ENCODE data around the gene JARID2. TPM values are rescaled to one million over a fixed set of nuclear protein-coding genes. Genes with fewer than 3 reads are reported as not detected.

Gene JARID2
- total RNA-seq, 1 donor from 2014 or later = 65.6 TPM

- peaks cover 34% of the 10 kb centered on the region for H3K4me1 Mint-ChIP-seq (ENCODE audit: low read depth)
- no peaks in the 10 kb centered on the region for H3K36me3 Mint-ChIP-seq (ENCODE audit: insufficient read depth)
- no peaks in the 10 kb centered on the region for H3K9me3 Mint-ChIP-seq (ENCODE audit: low read depth)
- H3K4me3 Mint-ChIP-seq (ENCODE audit: low read depth) = no peak overlapping the region
- no peak overlapping the region for H3K27ac Mint-ChIP-seq
- no peaks in the 10 kb centered on the region for H3K27me3 Mint-ChIP-seq
- TF ChIP-seq CTCF (IDR thresholded peaks at IDR 0.05; ENCODE audit: unreplicated experiment) = no peak
- no peak for DNase-seq (ENCODE audit: low spot score, unreplicated experiment)
Measured at GRCh38 chr6:15356179-15356578, 110.3 kb downstream of the JARID2 start.

- no peak for DNase-seq (ENCODE audit: low spot score, unreplicated experiment)
- no peak for TF ChIP-seq CTCF (IDR thresholded peaks at IDR 0.05; ENCODE audit: unreplicated experiment)
- Mint-ChIP-seq H3K4me3 (ENCODE audit: low read depth) (no peak overlapping the region), H3K27ac (no peak overlapping the region), H3K4me1 (ENCODE audit: low read depth) (peaks cover 34% of the 10 kb centered on the region), H3K9me3 (ENCODE audit: low read depth) (no peaks in the 10 kb centered on the region), H3K27me3 (no peaks in the 10 kb centered on the region), H3K36me3 (ENCODE audit: insufficient read depth) (no peaks in the 10 kb centered on the region)
Measured at GRCh38 chr6:15356937-15357336, 111.1 kb downstream of the JARID2 start.

- no peaks in the 10 kb centered on the region for H3K9me3 Mint-ChIP-seq (ENCODE audit: low read depth)
- peaks cover 30% of the 10 kb centered on the region for H3K4me1 Mint-ChIP-seq (ENCODE audit: low read depth)
- no peak overlapping the region for H3K27ac Mint-ChIP-seq
- DNase-seq (ENCODE audit: low spot score, unreplicated experiment) = no peak
- H3K36me3 Mint-ChIP-seq (ENCODE audit: insufficient read depth) = no peaks in the 10 kb centered on the region
- TF ChIP-seq CTCF (IDR thresholded peaks at IDR 0.05; ENCODE audit: unreplicated experiment) = no peak
- no peak overlapping the region for H3K4me3 Mint-ChIP-seq (ENCODE audit: low read depth)
- H3K27me3 Mint-ChIP-seq = no peaks in the 10 kb centered on the region
Measured at GRCh38 chr6:15357782-15358181, 111.9 kb downstream of the JARID2 start.

- no peak for TF ChIP-seq CTCF (IDR thresholded peaks at IDR 0.05; ENCODE audit: unreplicated experiment)
- no peak for DNase-seq (ENCODE audit: low spot score, unreplicated experiment)
- no peaks in the 10 kb centered on the region for H3K9me3 Mint-ChIP-seq (ENCODE audit: low read depth)
- H3K27ac Mint-ChIP-seq = peak overlapping the region; percentile 53
- no peaks in the 10 kb centered on the region for H3K27me3 Mint-ChIP-seq
- no peak overlapping the region for H3K4me3 Mint-ChIP-seq (ENCODE audit: low read depth)
- no peaks in the 10 kb centered on the region for H3K36me3 Mint-ChIP-seq (ENCODE audit: insufficient read depth)
- H3K4me1 Mint-ChIP-seq (ENCODE audit: low read depth) = peaks cover 25% of the 10 kb centered on the region
Measured at GRCh38 chr6:15358579-15359327, 112.9 kb downstream of the JARID2 start.

- Mint-ChIP-seq H3K9me3 (ENCODE audit: low read depth) (no peaks in the 10 kb centered on the region), H3K27ac (peak overlapping the region; percentile 53), H3K4me1 (ENCODE audit: low read depth) (peaks cover 23% of the 10 kb centered on the region), H3K27me3 (no peaks in the 10 kb centered on the region), H3K36me3 (ENCODE audit: insufficient read depth) (no peaks in the 10 kb centered on the region), H3K4me3 (ENCODE audit: low read depth) (no peak overlapping the region)
- TF ChIP-seq CTCF (IDR thresholded peaks at IDR 0.05; ENCODE audit: unreplicated experiment) = no peak
- DNase-seq (ENCODE audit: low spot score, unreplicated experiment) = no peak
Measured at GRCh38 chr6:15359335-15359862, 113.5 kb downstream of the JARID2 start.

Data from progenitor cell of endocrine pancreas (in vitro differentiated cells).